Stimulated activated CD8-positive, alpha-beta memory T cell treated with anti-CD3 and anti-CD28 coated beads, Interleukin-4, amount 100 ng/mL, for 48 hours (primary cell): ENCODE measurements around the gene POU4F3.
"Not testable (repeated sequence)": the region's sequence is repeated elsewhere in the genome, so short reads cannot be mapped to it uniquely, and the experiment has no call there.

Experiments
- DNase-seq: peaks from one replicate; pipeline ENCODE4 v3.0.0-alpha.2; 2020

Gene POU4F3

GRCh38 chr5:146338774-146339714, at the start of gene POU4F3:
Gene POU4F3 (plus strand): TSS chr5:146338839. CDS start chr5:146339113, 274 bp downstream.
- no peak for DNase-seq

GRCh38 chr5:146290318-146290717, 48.3 kb upstream of the POU4F3 start:
- DNase-seq: no peak

DNA sequence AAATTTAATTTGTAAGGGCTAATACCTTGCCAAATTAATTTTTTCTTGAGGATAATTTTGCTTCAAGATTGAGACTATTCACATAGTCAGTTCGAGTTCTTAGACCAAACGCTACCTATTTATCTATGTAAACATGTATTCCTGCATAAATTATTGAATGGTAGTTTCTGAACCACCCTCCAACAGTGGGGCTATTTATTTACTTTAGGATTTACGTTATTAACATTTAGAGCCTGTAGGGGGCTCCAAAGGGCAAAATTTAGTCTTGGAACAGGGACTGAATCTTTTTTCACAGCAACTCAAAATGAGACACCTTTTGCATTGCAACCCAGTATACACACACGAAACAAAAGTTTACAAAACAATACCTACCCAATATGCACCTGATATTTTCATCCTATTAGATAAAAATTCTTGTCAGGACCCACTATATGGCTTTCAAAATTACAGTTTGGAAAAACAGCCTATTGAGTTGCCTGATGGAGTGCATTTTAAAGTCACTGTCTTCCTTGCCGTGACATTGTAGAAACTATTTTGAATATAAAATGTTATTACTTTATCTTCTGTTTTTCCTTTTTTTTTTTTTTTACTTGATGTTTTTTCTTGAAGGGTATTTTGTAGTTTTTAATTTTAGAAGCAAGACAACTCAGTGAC, 47.1 kb upstream of the POU4F3 start:
- no peak for DNase-seq

DNA sequence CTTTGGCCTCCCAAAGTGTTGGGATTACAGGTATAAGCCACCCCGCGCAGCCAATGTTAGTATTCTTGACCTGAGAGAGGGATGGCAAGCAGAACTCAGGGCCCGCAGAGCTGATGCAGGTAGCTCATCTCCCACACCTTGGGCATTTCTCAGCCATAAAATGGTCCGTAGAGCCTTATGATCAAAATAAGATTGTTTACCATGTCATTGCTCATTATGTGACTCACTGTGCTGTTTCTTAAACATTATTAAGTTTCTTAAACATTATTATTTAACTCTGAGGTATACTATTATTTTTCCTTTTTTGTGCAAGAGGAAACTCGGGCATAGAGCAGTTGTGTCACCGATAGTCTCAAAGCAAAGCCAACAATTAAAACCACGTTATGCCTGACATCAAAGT, 42.4 kb upstream of the POU4F3 start:
- no peak for DNase-seq

GRCh38 chr5:146298920-146299319, 39.7 kb upstream of the POU4F3 start:
- DNase-seq: not testable (repeated sequence)

DNA sequence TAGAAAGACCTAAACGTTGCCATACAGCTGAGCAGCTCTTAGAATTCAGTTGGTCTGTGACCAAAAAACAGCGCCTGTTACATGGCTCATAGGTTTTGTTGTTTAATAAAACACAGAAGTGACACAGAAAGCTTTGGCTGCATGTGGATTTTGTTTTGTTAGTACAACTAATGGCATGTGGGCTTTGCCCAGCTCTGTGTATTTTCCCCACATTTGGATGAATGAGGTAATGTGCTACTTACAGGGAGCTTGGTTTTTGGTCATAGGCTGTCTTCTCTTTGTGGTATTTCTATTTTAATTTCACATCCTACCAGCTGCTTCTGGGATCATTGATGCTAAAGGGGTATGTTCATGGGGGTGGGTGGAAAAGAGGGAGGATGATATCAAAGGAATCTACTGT, 37.0 kb upstream of the POU4F3 start:
- DNase-seq: no peak

- no peak for DNase-seq
Observed at GRCh38 chr5:146302406-146302805, 36.2 kb upstream of the POU4F3 start.

- DNase-seq: no peak
Observed at GRCh38 chr5:146306838-146307237, 31.8 kb upstream of the POU4F3 start.

GRCh38 chr5:146307796-146308195, 30.8 kb upstream of the POU4F3 start:
- DNase-seq: no peak

DNA sequence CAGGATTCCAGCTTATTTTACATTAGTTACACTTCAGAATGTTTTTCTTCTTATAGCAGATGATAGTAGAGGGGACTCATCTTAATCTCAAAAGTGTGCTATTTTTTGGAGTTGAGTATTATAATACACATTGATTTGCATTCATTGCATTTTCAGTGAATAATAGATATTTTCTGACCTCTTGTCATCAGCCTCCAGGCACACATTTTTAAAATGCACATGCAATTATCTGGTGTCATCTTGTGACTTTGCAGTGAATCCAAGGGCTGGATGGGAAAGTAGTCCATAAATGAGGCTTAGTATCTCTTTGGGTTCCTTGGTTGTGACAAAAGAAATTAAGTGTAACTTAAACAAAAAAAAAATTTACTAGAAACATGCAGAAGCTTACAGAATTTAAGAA, 28.1 kb upstream of the POU4F3 start:
- no peak for DNase-seq

- DNase-seq: no peak
Observed at GRCh38 chr5:146311278-146311677, 27.4 kb upstream of the POU4F3 start.

DNA sequence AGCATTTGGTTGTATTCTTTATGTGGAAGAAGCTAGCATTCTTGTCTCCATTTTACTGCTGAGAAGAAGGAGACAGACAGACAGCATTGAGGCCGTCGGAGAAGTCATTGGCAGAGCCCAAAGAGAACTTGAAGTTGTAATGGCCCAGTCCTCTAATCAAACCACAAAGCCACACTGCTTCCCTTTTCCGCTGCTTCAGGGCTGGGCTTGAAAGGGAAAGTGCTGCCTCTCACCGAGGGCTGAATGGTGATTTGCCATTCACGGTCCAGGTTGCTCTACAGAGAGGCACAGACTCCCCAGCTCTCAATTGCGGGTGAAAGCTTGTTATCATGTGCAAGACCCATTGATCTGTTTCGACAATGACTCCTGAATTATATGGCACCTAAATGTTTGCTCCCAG, 25.6 kb upstream of the POU4F3 start:
- no peak for DNase-seq

GRCh38 chr5:146321571-146321970, 17.1 kb upstream of the POU4F3 start:
- DNase-seq: no peak

- no peak for DNase-seq
Observed at GRCh38 chr5:146327257-146327870, 11.3 kb upstream of the POU4F3 start.

DNA sequence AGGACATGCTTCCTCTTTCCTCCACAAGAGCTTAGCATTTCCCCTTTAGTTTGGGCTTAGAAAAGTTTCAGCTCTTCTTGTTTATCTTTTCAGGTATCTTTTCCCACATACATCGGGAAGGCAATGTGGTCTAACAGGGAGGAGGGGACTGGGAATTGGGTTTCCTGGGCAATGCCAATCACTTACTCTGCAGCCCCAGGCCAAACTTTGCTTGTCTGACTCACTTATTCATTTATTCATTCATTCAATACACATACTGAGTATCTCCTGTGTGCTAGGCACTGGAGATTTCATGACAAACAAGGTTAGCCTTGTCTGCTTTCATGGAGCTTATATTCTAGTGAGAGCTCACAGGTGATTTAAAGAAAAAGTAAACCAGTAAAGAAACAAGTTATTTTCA, 10.7 kb upstream of the POU4F3 start:
- DNase-seq: no peak

- DNase-seq: no peak
Observed at GRCh38 chr5:146329697-146330096, 8.9 kb upstream of the POU4F3 start.

DNA sequence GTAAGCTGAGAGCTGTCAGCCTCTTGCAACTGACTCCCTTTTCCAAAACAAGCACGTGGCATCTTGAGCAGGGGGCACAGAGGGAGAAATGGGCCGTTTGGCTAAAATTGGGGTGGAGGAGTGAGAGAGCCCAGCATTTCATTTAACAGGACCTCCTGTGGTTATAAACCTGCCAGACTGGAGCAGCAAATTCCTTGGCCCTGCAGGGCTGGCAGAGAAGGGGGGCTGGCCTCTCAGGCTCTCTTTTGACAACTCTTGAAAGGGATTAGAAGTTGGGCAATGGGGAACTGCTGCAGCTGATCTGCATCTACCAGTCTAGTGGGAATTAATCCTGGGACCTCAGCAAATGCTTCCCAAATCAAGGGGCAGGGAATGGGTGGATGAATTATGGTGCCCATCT, 7.2 kb upstream of the POU4F3 start:
- no peak for DNase-seq

GRCh38 chr5:146334074-146334533, 4.5 kb upstream of the POU4F3 start:
- DNase-seq: no peak

- no peak for DNase-seq
Observed at GRCh38 chr5:146336197-146336596, 2.4 kb upstream of the POU4F3 start.

DNA sequence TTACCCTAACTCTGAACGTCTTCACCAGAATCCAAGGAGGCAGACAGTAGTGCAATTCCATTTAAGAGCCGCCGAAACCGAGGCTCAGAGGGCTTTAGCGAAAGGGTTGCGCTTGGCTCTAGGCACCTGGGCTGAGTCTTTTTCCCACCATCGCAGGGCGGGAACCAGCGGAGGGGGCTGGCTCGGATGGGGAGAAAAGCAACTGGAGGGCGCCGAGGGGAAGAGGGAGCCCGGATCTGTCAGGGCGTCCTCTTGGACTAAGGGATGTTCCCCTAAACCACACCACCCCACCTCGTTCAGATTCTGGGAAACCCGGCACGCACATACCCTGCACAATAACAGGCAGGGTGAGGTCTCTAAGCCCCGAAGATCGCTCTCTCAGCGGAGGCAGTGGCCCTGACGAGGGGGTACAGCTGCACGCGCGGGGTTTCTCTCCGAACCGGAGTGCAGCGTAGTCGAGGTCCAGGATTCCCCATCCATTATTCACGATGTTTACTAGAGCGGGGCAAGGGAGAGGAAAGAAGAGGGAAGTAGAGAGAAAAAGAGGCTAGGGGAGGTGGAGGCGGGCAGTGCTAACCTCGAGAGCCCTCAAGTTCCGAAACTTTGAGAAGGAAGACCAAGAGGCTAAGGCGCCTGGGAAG, 1.3 kb upstream of the POU4F3 start:
- DNase-seq: no peak

- no peak for DNase-seq
Observed at GRCh38 chr5:146337928-146338327, 711 bp upstream of the POU4F3 start.

GRCh38 chr5:146339715-146340259, 1.1 kb downstream of the POU4F3 start:
- no peak for DNase-seq
